Naive thymus-derived CD4-positive, alpha-beta T cell (primary cell): Measurements from ENCODE around the gene SORCS2. TPM values are rescaled to one million over a fixed set of nuclear protein-coding genes. Genes with fewer than 3 reads are reported as not detected.

Source experiments
- ATAC-seq: fragments of 150-1000 bp; cut with Tn5 transposase; 2 replicates; pipeline ENCODE4 v1.10.0; 2021; ENCODE audit warnings: mild to moderate bottlenecking, moderate library complexity
- CTCF ChIA-PET: fragments of 350-600 bp; sonication (Branson Sonifier 250); formaldehyde crosslinking; loops from one replicate; lab custom pipeline; 2021; ENCODE audit warnings: antibody characterized with exemption; lab: Charles Lee
- POLR2A ChIA-PET: fragments of 350-600 bp; sonication (Branson Sonifier 250); formaldehyde crosslinking; loops from one replicate; lab custom pipeline; 2021; ENCODE audit warnings: antibody characterized with exemption, inconsistent platforms; lab: Charles Lee
- DNase-seq, 9 donors: peaks; one replicate each; pipeline versions ENCODE4 v3.0.0 to v3.0.0-alpha.2; 2020 to 2022; ENCODE audit warnings: mixed read lengths in 1 of 9
- H3K27ac ChIP-seq: one replicate; pipeline ENCODE4 v1.7.0; 2013; ENCODE audit warnings: mild to moderate bottlenecking, low read depth, low read length, moderate library complexity
- H3K27me3 ChIP-seq, 2 donors: one replicate each; pipeline ENCODE4 v1.7.0; 2013; ENCODE audit warnings: low read length in 2 of 2, mild to moderate bottlenecking in 2 of 2, moderate library complexity in 2 of 2; ENCODE audit not compliant: control insufficient read depth in 2 of 2, insufficient read depth in 2 of 2
- H3K36me3 ChIP-seq, 3 experiments: 1 replicate in 2 of 3; 2 replicates in 1 of 3; pipeline ENCODE4 v1.7.0; 2013; ENCODE audit warnings: low read length in 3 of 3, mild to moderate bottlenecking in 3 of 3, moderate library complexity in 1 of 3; ENCODE audit not compliant: insufficient read depth in 3 of 3, control insufficient read depth in 2 of 3
- H3K4me1 ChIP-seq, 2 donors: one replicate each; pipeline ENCODE4 v1.7.0; 2013; ENCODE audit warnings: low read length in 2 of 2, mild to moderate bottlenecking in 2 of 2, moderate library complexity in 1 of 2; ENCODE audit not compliant: control insufficient read depth in 2 of 2, insufficient read depth in 2 of 2
- H3K4me3 ChIP-seq: 2 replicates; pipeline ENCODE4 v1.7.0; 2013; ENCODE audit warnings: mild to moderate bottlenecking, low read length
- H3K9me3 ChIP-seq, 3 experiments: 1 replicate in 2 of 3; 2 replicates in 1 of 3; pipeline ENCODE4 v1.7.0; 2013; ENCODE audit warnings: low read length in 3 of 3; ENCODE audit not compliant: control insufficient read depth in 2 of 3
- H3K27ac Mint-ChIP-seq, 9 donors: one replicate each; pipeline ENCODE4 v1.8.0; 2020 to 2022; ENCODE audit warnings: mixed read lengths in 9 of 9, mild to moderate bottlenecking in 8 of 9, moderate library complexity in 5 of 9, inconsistent platforms in 2 of 9
- H3K27me3 Mint-ChIP-seq, 5 donors: one replicate each; pipeline ENCODE4 v1.8.0; 2021 to 2022; ENCODE audit warnings: mixed read lengths in 5 of 5, mild to moderate bottlenecking in 1 of 5
- H3K36me3 Mint-ChIP-seq, 5 donors: one replicate each; pipeline ENCODE4 v1.8.0; 2020 to 2022; ENCODE audit warnings: mixed read lengths in 5 of 5, mild to moderate bottlenecking in 3 of 5, inconsistent platforms in 1 of 5
- H3K4me1 Mint-ChIP-seq, 7 donors: one replicate each; pipeline ENCODE4 v1.8.0; 2020 to 2022; ENCODE audit warnings: mixed read lengths in 7 of 7, mild to moderate bottlenecking in 3 of 7, inconsistent platforms in 1 of 7
- H3K4me3 Mint-ChIP-seq, 10 donors: one replicate each; pipeline ENCODE4 v1.8.0; 2020 to 2022; ENCODE audit warnings: mild to moderate bottlenecking in 10 of 10, mixed read lengths in 10 of 10, moderate library complexity in 6 of 10, inconsistent platforms in 2 of 10
- H3K9me3 Mint-ChIP-seq, 11 donors: one replicate each; pipeline ENCODE4 v1.8.0; 2020 to 2022; ENCODE audit warnings: mixed read lengths in 11 of 11, mild to moderate bottlenecking in 4 of 11, inconsistent platforms in 1 of 11, moderate library complexity in 1 of 11
- intact Hi-C, 2 donors: fragments of 100-400 bp; cut with micrococcal nuclease; formaldehyde crosslinking; loops; one replicate each; pipeline ENCODE4 v1.15.1; 2023
- polyA plus RNA-seq, 2 donors: library from polyadenylated mRNA; unstranded; fragments of 300-500 nt; fragmentation: Illumina TruSeq; gene quantifications; one replicate each; pipeline ENCODE4 v1.2.3, GENCODE V29; 2021
- total RNA-seq, 6 experiments: library from RNA in 5 of 6; stranded (reverse) in 5 of 6; gene quantifications; 1 replicate in 5 of 6; 2 replicates in 1 of 6; pipeline ENCODE4 v1.2.3 and lab custom pipeline; 2021 to 2026

SORCS2 gene
- total and polyA plus RNA-seq, 7 experiments from 2014 or later: 0.10 TPM; not detected in 6

DNA sequence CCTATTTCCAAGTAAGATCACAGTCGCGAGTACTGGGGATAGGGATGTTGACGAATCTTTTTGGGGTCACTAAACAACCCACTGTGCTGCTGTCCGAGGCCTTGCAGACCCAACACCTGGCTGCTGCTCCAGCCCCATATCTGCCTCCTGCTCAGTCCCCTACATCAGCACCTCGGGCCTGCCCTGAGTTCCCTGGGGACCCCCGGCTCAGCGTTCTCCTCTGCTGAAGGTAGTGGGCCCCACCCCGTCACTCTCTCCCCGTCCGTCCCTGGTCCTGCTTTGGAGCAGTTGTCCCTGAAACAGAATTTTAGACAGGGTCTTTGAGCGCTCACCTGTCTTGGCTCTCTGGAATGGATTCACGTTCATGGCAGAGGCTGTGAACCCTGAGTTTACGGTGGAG, 444.8 kb downstream of the SORCS2 start:
- ChIA-PET CTCF (no interaction called here), POLR2A (no interaction called here)
- H3K36me3 ChIP-seq: no peaks in the 10 kb centered on the region
- H3K27ac ChIP-seq: no peak overlapping the region
- H3K9me3 ChIP-seq: no peaks in the 10 kb centered on the region
- peaks cover 0 to 2% (median 0%) of the 10 kb centered on the region in 5 donors for H3K36me3 Mint-ChIP-seq
- peaks cover 3 to 17% (median 8%) of the 10 kb centered on the region in 5 donors for H3K27me3 Mint-ChIP-seq
- no peak overlapping the region for H3K27ac Mint-ChIP-seq
- H3K4me3 Mint-ChIP-seq: no peak overlapping the region
- H3K4me1 Mint-ChIP-seq: peaks cover 0 to 14% (median 0%) of the 10 kb centered on the region in 7 donors
- no peak overlapping the region for H3K4me3 ChIP-seq
- DNase-seq (no peak), ATAC-seq (no peak)
- H3K4me1 ChIP-seq: no peaks in the 10 kb centered on the region
- intact Hi-C loops: no loop called here
- H3K27me3 ChIP-seq: no peaks in the 10 kb centered on the region
- peaks cover 0 to 8% (median 0%) of the 10 kb centered on the region in 11 donors for H3K9me3 Mint-ChIP-seq

DNA sequence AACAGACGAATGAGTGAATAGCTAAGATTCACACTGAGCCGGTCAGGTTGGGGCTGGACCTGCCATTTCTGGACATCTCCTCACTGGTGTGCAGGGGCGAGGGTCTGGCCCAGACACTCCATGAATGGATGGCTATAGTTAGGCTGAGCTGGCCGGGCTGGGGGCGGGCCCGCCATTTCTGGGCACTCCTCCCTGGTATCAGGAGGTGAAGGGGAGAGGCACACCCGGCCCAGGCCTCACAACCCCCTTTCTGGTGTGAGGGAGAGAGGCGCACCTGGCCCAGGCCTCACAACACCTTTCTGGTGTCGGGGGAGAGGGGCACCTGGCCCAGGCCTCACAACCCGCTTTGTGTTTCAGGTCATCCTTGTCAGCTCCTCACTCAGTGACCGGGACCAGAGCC, 445.6 kb downstream of the SORCS2 start:
- Mint-ChIP-seq H3K4me3 (no peak overlapping the region), H3K9me3 (peaks cover 0 to 8% (median 0%) of the 10 kb centered on the region in 11 donors), H3K27me3 (peaks cover 0 to 10% (median 3%) of the 10 kb centered on the region in 5 donors), H3K4me1 (peaks cover 0 to 14% (median 0%) of the 10 kb centered on the region in 7 donors), H3K27ac (no peak overlapping the region), H3K36me3 (peaks cover 0 to 2% (median 0%) of the 10 kb centered on the region in 5 donors)
- ATAC-seq (no peak), DNase-seq (no peak)
- Histone ChIP-seq H3K9me3 (no peaks in the 10 kb centered on the region), H3K27me3 (no peaks in the 10 kb centered on the region), H3K27ac (no peak overlapping the region), H3K36me3 (no peaks in the 10 kb centered on the region), H3K4me3 (no peak overlapping the region), H3K4me1 (no peaks in the 10 kb centered on the region)
- CTCF ChIA-PET: no interaction called here
- intact Hi-C loops: no loop called here
- POLR2A ChIA-PET: no interaction called here

DNA sequence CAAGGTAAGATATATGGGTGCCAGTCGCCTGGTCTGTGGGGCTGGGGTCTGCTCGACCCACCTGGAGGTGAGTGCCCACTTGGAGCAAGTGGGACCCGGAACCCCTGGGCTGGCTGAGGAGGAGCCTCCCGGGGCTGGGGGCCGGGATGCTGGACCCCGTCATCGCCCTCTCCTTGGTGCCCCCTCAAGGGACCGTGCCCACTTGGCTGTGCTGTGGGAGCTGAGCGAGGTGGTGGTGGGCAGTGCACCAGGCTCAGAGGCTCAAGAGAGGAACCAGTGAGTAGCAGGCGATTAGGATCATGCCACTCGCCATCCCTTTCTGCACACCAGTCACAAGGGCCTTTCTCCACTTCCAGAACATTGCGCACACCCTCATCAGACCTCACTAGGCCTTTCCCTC, 446.2 kb downstream of the SORCS2 start:
- peaks cover 0 to 10% (median 5%) of the 10 kb centered on the region in 5 donors for H3K27me3 Mint-ChIP-seq
- Histone ChIP-seq H3K9me3 (no peaks in the 10 kb centered on the region), H3K27me3 (no peaks in the 10 kb centered on the region), H3K27ac (no peak overlapping the region), H3K4me3 (no peak overlapping the region), H3K4me1 (no peaks in the 10 kb centered on the region), H3K36me3 (no peaks in the 10 kb centered on the region)
- CTCF ChIA-PET: no interaction called here
- no peak overlapping the region for H3K4me3 Mint-ChIP-seq
- H3K36me3 Mint-ChIP-seq: peaks cover 0 to 2% (median 0%) of the 10 kb centered on the region in 5 donors
- peaks cover 0 to 8% (median 0%) of the 10 kb centered on the region in 11 donors for H3K9me3 Mint-ChIP-seq
- peaks cover 0 to 14% (median 0%) of the 10 kb centered on the region in 7 donors for H3K4me1 Mint-ChIP-seq
- H3K27ac Mint-ChIP-seq: no peak overlapping the region
- POLR2A ChIA-PET: no interaction called here
- ATAC-seq: peak; percentile 35
- intact Hi-C loops: no loop called here
- DNase-seq: no peak

- Mint-ChIP-seq H3K27me3 (peaks cover 0 to 10% (median 4%) of the 10 kb centered on the region in 5 donors), H3K9me3 (peaks cover 0 to 8% (median 0%) of the 10 kb centered on the region in 11 donors), H3K27ac (no peak overlapping the region), H3K4me3 (no peak overlapping the region), H3K4me1 (peaks cover 0 to 14% (median 0%) of the 10 kb centered on the region in 7 donors), H3K36me3 (peaks cover 0 to 2% (median 0%) of the 10 kb centered on the region in 5 donors)
- POLR2A ChIA-PET: no interaction called here
- intact Hi-C loops: no loop called here
- H3K36me3 ChIP-seq: no peaks in the 10 kb centered on the region
- CTCF ChIA-PET: no interaction called here
- ATAC-seq: peak; percentile 77
- DNase-seq: no peak
- H3K4me3 ChIP-seq: no peak overlapping the region
- H3K4me1 ChIP-seq: no peaks in the 10 kb centered on the region
- no peaks in the 10 kb centered on the region for H3K27me3 ChIP-seq
- H3K27ac ChIP-seq: no peak overlapping the region
- no peaks in the 10 kb centered on the region for H3K9me3 ChIP-seq
Measured at GRCh38 chr4:7638984-7639789, 446.8 kb downstream of the SORCS2 start.

- Histone ChIP-seq H3K4me1 (peaks cover 0 to 2% of the 10 kb centered on the region in 2 donors), H3K36me3 (no peaks in the 10 kb centered on the region), H3K4me3 (no peak overlapping the region), H3K9me3 (no peaks in the 10 kb centered on the region), H3K27me3 (no peaks in the 10 kb centered on the region), H3K27ac (no peak overlapping the region)
- ChIA-PET POLR2A (no interaction called here), CTCF (no interaction called here)
- Mint-ChIP-seq H3K27ac (no peak overlapping the region), H3K36me3 (peaks cover 0 to 4% (median 0%) of the 10 kb centered on the region in 5 donors), H3K27me3 (peaks cover 0 to 14% (median 4%) of the 10 kb centered on the region in 5 donors), H3K4me3 (no peak overlapping the region), H3K9me3 (peaks cover 0 to 8% (median 0%) of the 10 kb centered on the region in 11 donors), H3K4me1 (peaks cover 0 to 7% (median 0%) of the 10 kb centered on the region in 7 donors)
- ATAC-seq (no peak), DNase-seq (no peak)
- intact Hi-C loops: loop anchor here in 1 of 2 donors (10.0 kb wide), 1 partner anchor 165 kb away; no protein-coding TSS in a partner anchor
Measured at GRCh38 chr4:7640136-7640535, 447.8 kb downstream of the SORCS2 start.

DNA sequence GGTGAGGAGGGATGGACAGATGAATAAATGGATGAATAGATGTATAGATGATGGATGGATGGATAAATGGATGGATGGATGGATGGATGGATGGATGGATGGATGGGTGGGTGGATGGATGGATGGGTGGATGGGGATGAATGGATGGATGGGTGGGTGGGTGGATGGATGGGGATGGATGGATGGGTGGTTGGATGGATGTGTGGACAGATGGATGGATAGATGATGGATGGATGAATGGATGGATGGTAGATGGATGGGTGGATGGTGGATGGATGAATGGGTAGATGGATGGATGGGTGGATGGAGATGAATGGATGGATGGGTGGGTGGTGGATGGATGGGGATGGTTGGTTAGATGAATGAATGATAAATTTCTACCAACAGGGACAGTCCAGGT, 449.4 kb downstream of the SORCS2 start:
- Mint-ChIP-seq H3K27ac (no peak overlapping the region), H3K36me3 (peaks cover 0 to 4% (median 0%) of the 10 kb centered on the region in 5 donors), H3K4me1 (peaks cover 0 to 5% (median 0%) of the 10 kb centered on the region in 7 donors), H3K4me3 (no peak overlapping the region), H3K9me3 (peaks cover 0 to 8% (median 0%) of the 10 kb centered on the region in 11 donors), H3K27me3 (peaks cover 0 to 19% (median 3%) of the 10 kb centered on the region in 5 donors)
- Histone ChIP-seq H3K4me3 (no peak overlapping the region), H3K9me3 (no peaks in the 10 kb centered on the region), H3K36me3 (no peaks in the 10 kb centered on the region), H3K4me1 (peaks cover 0 to 18% of the 10 kb centered on the region in 2 donors), H3K27me3 (no peaks in the 10 kb centered on the region), H3K27ac (no peak overlapping the region)
- CTCF ChIA-PET: no interaction called here
- ATAC-seq: no peak
- POLR2A ChIA-PET: no interaction called here
- intact Hi-C loops: loop anchor here in 1 of 2 donors (10.0 kb wide), 1 partner anchor 163 kb away; no protein-coding TSS in a partner anchor
- DNase-seq: no peak
